NCI-H460 (cell line): Measurements from ENCODE around the gene RER1. TPM values are rescaled to one million over a fixed set of nuclear protein-coding genes. Genes with fewer than 3 reads are reported as not detected.

ENCODE experiments used
- DNase-seq: peaks from one replicate; pipeline ENCODE4 v3.0.0-alpha.2; 2016; ENCODE audit warnings: low read depth; ENCODE audit errors: extremely low read depth
- total RNA-seq: library from RNA; depleted of rRNA; stranded (reverse); fragments of >200 nt; shearing (Covaris generic); gene quantifications from 2 replicates; pipeline ENCODE4 v1.2.3, GENCODE V29; 2014

Gene RER1
- total RNA-seq, 1 experiment from 2014 or later = 80.9 TPM

GRCh38 chr1:2374252-2375155, 17.1 kb upstream of the RER1 start:
- DNase-seq = no peak

GRCh38 chr1:2375246-2375922, 16.3 kb upstream of the RER1 start:
- DNase-seq = no peak

- DNase-seq = no peak
Observed at GRCh38 chr1:2375923-2376260, 15.7 kb upstream of the RER1 start.

- no peak for DNase-seq
Observed at GRCh38 chr1:2376261-2376741, 15.3 kb upstream of the RER1 start.

GRCh38 chr1:2376931-2377672, 14.5 kb upstream of the RER1 start:
- DNase-seq = no peak

GRCh38 chr1:2377751-2378440, 13.7 kb upstream of the RER1 start:
- no peak for DNase-seq

- no peak for DNase-seq
Observed at GRCh38 chr1:2378441-2378851, 13.2 kb upstream of the RER1 start.

- no peak for DNase-seq
Observed at GRCh38 chr1:2378956-2379732, 12.5 kb upstream of the RER1 start.

- DNase-seq = no peak
Observed at GRCh38 chr1:2379733-2380404, 11.8 kb upstream of the RER1 start.

- DNase-seq = no peak
Observed at GRCh38 chr1:2380816-2381591, 10.6 kb upstream of the RER1 start.

GRCh38 chr1:2381741-2382620, 9.7 kb upstream of the RER1 start:
- peak; percentile 44 for DNase-seq

GRCh38 chr1:2382621-2383361, 8.8 kb upstream of the RER1 start:
- DNase-seq = peak; percentile 21

GRCh38 chr1:2383576-2383975, 8.1 kb upstream of the RER1 start:
- no peak for DNase-seq

- no peak for DNase-seq
Observed at GRCh38 chr1:2384130-2384860, 7.3 kb upstream of the RER1 start.

- no peak for DNase-seq
Observed at GRCh38 chr1:2384941-2385481, 6.6 kb upstream of the RER1 start.
